ENCODE results near the gene CAMK2D.
A peak's percentile ranks its signal among the peaks of the same experiment; 100 is the strongest.

The CAMK2D gene

GRCh38 chr4:113634081-113634969, 127.2 kb downstream of the CAMK2D start:
- TF ChIP-seq ZNF70 (CRISPR knock-in tag; IDR thresholded peaks at IDR 0.05) = no peak
- TF ChIP-seq RARB (CRISPR knock-in tag; IDR thresholded peaks at IDR 0.05) = no peak
- TF ChIP-seq OSR1 (CRISPR knock-in tag; IDR thresholded peaks at IDR 0.05) = no peak
- TF ChIP-seq ZFP30 (CRISPR knock-in tag; IDR thresholded peaks at IDR 0.05) = no peak
- no peak for TF ChIP-seq SNAI2 (CRISPR knock-in tag; IDR thresholded peaks at IDR 0.05)
- no peak for TF ChIP-seq TSHZ2 (CRISPR knock-in tag; IDR thresholded peaks at IDR 0.05)
- no peak for TF ChIP-seq ZNF8 (CRISPR knock-in tag; IDR thresholded peaks at IDR 0.05)
- TF ChIP-seq CSDC2 (CRISPR knock-in tag; IDR thresholded peaks at IDR 0.05) = no peak
- TF ChIP-seq TOX (CRISPR knock-in tag; IDR thresholded peaks at IDR 0.05; ENCODE audit: borderline replicate concordance) = no peak
- no peak for TF ChIP-seq ARNTL (CRISPR knock-in tag; IDR thresholded peaks at IDR 0.05; ENCODE audit: borderline replicate concordance, low read depth)
- no peak for TF ChIP-seq POU6F1 (CRISPR knock-in tag; IDR thresholded peaks at IDR 0.05; ENCODE audit: borderline replicate concordance, low read depth)
- TF ChIP-seq GLIS3 (CRISPR knock-in tag; IDR thresholded peaks at IDR 0.05) = no peak

GRCh38 chr4:113633467-113633866, 128.1 kb downstream of the CAMK2D start:
- peak; percentile 73 for ATAC-seq
- TF ChIP-seq ZC3H10 (CRISPR knock-in tag; IDR thresholded peaks at IDR 0.05) (no peak), ZNF70 (CRISPR knock-in tag; IDR thresholded peaks at IDR 0.05) (no peak), ZFP3 (CRISPR knock-in tag; IDR thresholded peaks at IDR 0.05) (no peak), ARNTL (CRISPR knock-in tag; IDR thresholded peaks at IDR 0.05; ENCODE audit: borderline replicate concordance, low read depth) (no peak), PPARA (CRISPR knock-in tag; IDR thresholded peaks at IDR 0.05; ENCODE audit: borderline replicate concordance) (no peak), GLIS3 (CRISPR knock-in tag; IDR thresholded peaks at IDR 0.05) (no peak), ZFP30 (CRISPR knock-in tag; IDR thresholded peaks at IDR 0.05) (no peak), PATZ1 (CRISPR knock-in tag; IDR thresholded peaks at IDR 0.05; ENCODE audit: borderline replicate concordance) (no peak), OSR1 (CRISPR knock-in tag; IDR thresholded peaks at IDR 0.05) (no peak), ISL1 (CRISPR knock-in tag; IDR thresholded peaks at IDR 0.05) (no peak), ESRRG (CRISPR knock-in tag; IDR thresholded peaks at IDR 0.05) (no peak), TSHZ2 (CRISPR knock-in tag; IDR thresholded peaks at IDR 0.05) (no peak), ZNF8 (CRISPR knock-in tag; IDR thresholded peaks at IDR 0.05) (no peak), CREB5 (CRISPR knock-in tag; IDR thresholded peaks at IDR 0.05; ENCODE audit: low read depth) (no peak)

More at GRCh38 chr4:113634081-113634969, 127.2 kb downstream of the CAMK2D start:
- no peak; the same call in 2 of the 3 replicates for ATAC-seq
